ENCODE data around the gene DOK7.

Gene DOK7

GRCh38 chr4:3516061-3516835 is 53.1 kb downstream of the DOK7 start:
- DNase-seq (ENCODE audit: low spot score): no peak
- no peak overlapping the region for H3K4me3 ChIP-seq (ENCODE audit: severe bottlenecking)
- peaks cover 57% of the 10 kb centered on the region for H3K36me3 ChIP-seq (ENCODE audit: low read depth)
- TF ChIP-seq CTCF (IDR thresholded peaks at IDR 0.05; ENCODE audit: poor library complexity, severe bottlenecking): no peak
- no peak overlapping the region for H3K27ac ChIP-seq (ENCODE audit: poor library complexity, severe bottlenecking)
- no peaks in the 10 kb centered on the region for H3K27me3 ChIP-seq (ENCODE audit: insufficient read depth, poor library complexity, severe bottlenecking)
- H3K4me1 ChIP-seq (ENCODE audit: insufficient read depth, poor library complexity, severe bottlenecking): no peaks in the 10 kb centered on the region
- H3K9me3 ChIP-seq (ENCODE audit: severe bottlenecking): no peaks in the 10 kb centered on the region
- no peak for ATAC-seq (ENCODE audit: low read depth)

- no peak overlapping the region for H3K4me3 ChIP-seq (ENCODE audit: severe bottlenecking)
- DNase-seq (ENCODE audit: low spot score) (peak; percentile 56), ATAC-seq (ENCODE audit: low read depth) (no peak)
- no peaks in the 10 kb centered on the region for H3K9me3 ChIP-seq (ENCODE audit: severe bottlenecking)
- no peaks in the 10 kb centered on the region for H3K4me1 ChIP-seq (ENCODE audit: insufficient read depth, poor library complexity, severe bottlenecking)
- no peak overlapping the region for H3K27ac ChIP-seq (ENCODE audit: poor library complexity, severe bottlenecking)
- no peak for TF ChIP-seq CTCF (IDR thresholded peaks at IDR 0.05; ENCODE audit: poor library complexity, severe bottlenecking)
- H3K36me3 ChIP-seq (ENCODE audit: low read depth): peaks cover 60% of the 10 kb centered on the region
- no peaks in the 10 kb centered on the region for H3K27me3 ChIP-seq (ENCODE audit: insufficient read depth, poor library complexity, severe bottlenecking)
Measured at GRCh38 chr4:3516836-3517730, 54.0 kb downstream of the DOK7 start.

- Histone ChIP-seq H3K36me3 (ENCODE audit: low read depth) (peaks cover 55% of the 10 kb centered on the region), H3K4me3 (ENCODE audit: severe bottlenecking) (no peak overlapping the region), H3K27me3 (ENCODE audit: insufficient read depth, poor library complexity, severe bottlenecking) (no peaks in the 10 kb centered on the region), H3K9me3 (ENCODE audit: severe bottlenecking) (no peaks in the 10 kb centered on the region), H3K27ac (ENCODE audit: poor library complexity, severe bottlenecking) (no peak overlapping the region), H3K4me1 (ENCODE audit: insufficient read depth, poor library complexity, severe bottlenecking) (no peaks in the 10 kb centered on the region)
- peak; percentile 49 for DNase-seq (ENCODE audit: low spot score)
- no peak for ATAC-seq (ENCODE audit: low read depth)
- TF ChIP-seq CTCF (IDR thresholded peaks at IDR 0.05; ENCODE audit: poor library complexity, severe bottlenecking): no peak
Measured at GRCh38 chr4:3517731-3518510, 54.8 kb downstream of the DOK7 start.

GRCh38 chr4:3518511-3518880 is 55.4 kb downstream of the DOK7 start:
- Histone ChIP-seq H3K4me1 (ENCODE audit: insufficient read depth, poor library complexity, severe bottlenecking) (no peaks in the 10 kb centered on the region), H3K27ac (ENCODE audit: poor library complexity, severe bottlenecking) (no peak overlapping the region), H3K36me3 (ENCODE audit: low read depth) (peaks cover 56% of the 10 kb centered on the region), H3K4me3 (ENCODE audit: severe bottlenecking) (no peak overlapping the region), H3K9me3 (ENCODE audit: severe bottlenecking) (no peaks in the 10 kb centered on the region), H3K27me3 (ENCODE audit: insufficient read depth, poor library complexity, severe bottlenecking) (no peaks in the 10 kb centered on the region)
- no peak for TF ChIP-seq CTCF (IDR thresholded peaks at IDR 0.05; ENCODE audit: poor library complexity, severe bottlenecking)
- ATAC-seq (ENCODE audit: low read depth) (no peak), DNase-seq (ENCODE audit: low spot score) (peak; percentile 22)

All from RWPE2 (cell line).